Measurements from ENCODE around the gene FGL2.

Gene FGL2

GRCh38 chr7:77208416-77208815 lies 8.8 kb upstream of the FGL2 start:
- TF ChIP-seq CTCF (IDR thresholded peaks at IDR 0.05; ENCODE audit: low read depth, low read length): no peak
- no peak for DNase-seq (ENCODE audit: extremely low read depth, low read depth)

- no peak for DNase-seq (ENCODE audit: extremely low read depth, low read depth)
- TF ChIP-seq CTCF (IDR thresholded peaks at IDR 0.05; ENCODE audit: low read depth, low read length): no peak
Measured at GRCh38 chr7:77205706-77206105, 6.1 kb upstream of the FGL2 start.

GRCh38 chr7:77202481-77202976 lies 2.9 kb upstream of the FGL2 start:
- no peak for TF ChIP-seq CTCF (IDR thresholded peaks at IDR 0.05; ENCODE audit: low read depth, low read length)
- no peak for DNase-seq (ENCODE audit: extremely low read depth, low read depth)

GRCh38 chr7:77200542-77200941 lies 923 bp upstream of the FGL2 start:
- no peak for DNase-seq (ENCODE audit: extremely low read depth, low read depth)
- no peak for TF ChIP-seq CTCF (IDR thresholded peaks at IDR 0.05; ENCODE audit: low read depth, low read length)

- no peak for DNase-seq (ENCODE audit: extremely low read depth, low read depth)
- no peak for TF ChIP-seq CTCF (IDR thresholded peaks at IDR 0.05; ENCODE audit: low read depth, low read length)
Measured at GRCh38 chr7:77197141-77197540, 2.5 kb downstream of the FGL2 start.

- DNase-seq (ENCODE audit: extremely low read depth, low read depth): no peak
Measured at GRCh38 chr7:77188731-77189437, 10.7 kb downstream of the FGL2 start.

More at GRCh38 chr7:77188731-77189437, 10.7 kb downstream of the FGL2 start:
- TF ChIP-seq CTCF (IDR thresholded peaks at IDR 0.05; ENCODE audit: low read depth, low read length): no peak

Measured in AG09319 (cell line).